Jurkat, Clone E6-1 (cell line): ENCODE measurements around the gene ETFB.

Experiments used
- DNase-seq: peaks from one replicate; pipeline ENCODE4 v3.0.0-alpha.2; 2011; ENCODE audit warnings: low read depth, low spot score
- H3K4me3 ChIP-seq: 2 replicates; pipeline ENCODE4 v1.5.1; 2011; ENCODE audit warnings: mild to moderate bottlenecking, low read length, control low read depth, moderate library complexity

The ETFB gene

GRCh38 chr19:51377422-51377821 is 11.2 kb upstream of the ETFB start:
- H3K4me3 ChIP-seq, result no peak overlapping the region
- DNase-seq, result no peak

GRCh38 chr19:51375504-51376221 is 9.5 kb upstream of the ETFB start:
- DNase-seq, result peak; percentile 83
- H3K4me3 ChIP-seq, result no peak overlapping the region

- H3K4me3 ChIP-seq, result peak within 1 kb of the TSS; percentile 27
- peak; percentile 89 for DNase-seq
Measured at GRCh38 chr19:51372649-51373504, 6.7 kb upstream of the ETFB start, which contains the start of gene NKG7. TSS of gene NKG7 (minus strand) at chr19:51372654. CDS start at chr19:51372535, 119 bp downstream.

- peak overlapping the region; percentile 27 for H3K4me3 ChIP-seq
- no peak for DNase-seq
Measured at GRCh38 chr19:51372021-51372648, 5.9 kb upstream of the ETFB start.

GRCh38 chr19:51371186-51371690 is 5.0 kb upstream of the ETFB start:
- no peak for DNase-seq
- H3K4me3 ChIP-seq, result no peak overlapping the region

- no peak overlapping the region for H3K4me3 ChIP-seq
- DNase-seq, result no peak
Measured at GRCh38 chr19:51370230-51370629, 4.0 kb upstream of the ETFB start.

GRCh38 chr19:51368366-51369282 is 2.4 kb upstream of the ETFB start, which contains the start of gene CLDND2:
TSS of gene CLDND2 (minus strand) at chr19:51369003. CDS start at chr19:51368577, 426 bp downstream.
- no peak for DNase-seq
- peak within 1 kb of the TSS; percentile 65 for H3K4me3 ChIP-seq

- peak; percentile 95 for DNase-seq
- H3K4me3 ChIP-seq, result peak overlapping the region; percentile 65
Measured at GRCh38 chr19:51367565-51368365, 1.6 kb upstream of the ETFB start.

GRCh38 chr19:51367255-51367564 is 1.0 kb upstream of the ETFB start:
- H3K4me3 ChIP-seq, result peak overlapping the region; percentile 65
- no peak for DNase-seq

GRCh38 chr19:51366389-51367254 is 434 bp upstream of the ETFB start:
- DNase-seq, result peak; percentile 97
- peak overlapping the region; percentile 65 for H3K4me3 ChIP-seq

GRCh38 chr19:51365211-51365964 is 800 bp downstream of the ETFB start:
- DNase-seq, result no peak
- peak overlapping the region; percentile 65 for H3K4me3 ChIP-seq

- DNase-seq, result no peak
- no peak overlapping the region for H3K4me3 ChIP-seq
Measured at GRCh38 chr19:51364200-51365106, 1.7 kb downstream of the ETFB start.

- no peak for DNase-seq
- H3K4me3 ChIP-seq, result no peak overlapping the region
Measured at GRCh38 chr19:51361239-51361638, 4.9 kb downstream of the ETFB start.

- DNase-seq, result no peak
- H3K4me3 ChIP-seq, result no peak overlapping the region
Measured at GRCh38 chr19:51359294-51359693, 6.9 kb downstream of the ETFB start.

- DNase-seq, result no peak
Measured at GRCh38 chr19:51357952-51358351, 8.2 kb downstream of the ETFB start.

More at GRCh38 chr19:51357952-51358351, 8.2 kb downstream of the ETFB start:
- H3K4me3 ChIP-seq, result no peak overlapping the region
